DMS114 treated with DMSO at 0.1 percent for 48 hours (cell line): ENCODE results near the gene DCXR.
"Not testable (repeated sequence)": the region's sequence is repeated elsewhere in the genome, so short reads cannot be mapped to it uniquely, and the experiment has no call there.

Source experiments
- DNase-seq: peaks from one replicate; lab custom pipeline; 2025; ENCODE audit not compliant: unreplicated experiment; lab: John Stamatoyannopoulos, UW

DCXR gene

DNA sequence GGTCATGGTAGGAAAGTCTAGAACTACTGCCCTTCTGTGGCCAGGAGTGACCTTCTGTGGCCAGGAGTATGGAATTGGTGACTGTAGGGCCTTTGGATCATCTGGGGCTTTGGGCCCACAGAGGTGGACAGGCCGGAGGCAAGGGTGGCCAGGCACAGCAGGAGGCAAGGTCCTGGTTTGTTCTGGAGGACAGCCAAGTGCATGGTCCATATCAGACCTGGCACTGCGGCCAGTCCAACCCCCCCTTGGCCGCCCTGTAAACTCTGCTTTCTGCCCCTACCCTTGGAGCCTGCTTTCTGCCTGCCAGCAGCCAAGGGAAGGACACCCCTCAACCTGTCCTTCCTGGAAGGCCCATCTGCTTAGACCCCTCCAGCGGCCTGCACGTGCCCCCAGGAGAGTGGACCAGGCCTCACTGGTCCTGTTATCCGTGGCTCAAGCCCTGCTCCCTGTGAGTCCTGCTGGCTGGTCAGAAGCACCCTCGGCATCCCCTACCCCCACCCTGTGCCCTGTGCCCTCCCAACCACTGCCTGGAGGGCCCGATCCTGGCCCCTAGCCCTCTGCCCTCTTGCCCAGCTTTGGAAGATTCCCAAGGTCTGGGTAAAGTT is 2.3 kb upstream of the DCXR start:
- no peak for DNase-seq

DNA sequence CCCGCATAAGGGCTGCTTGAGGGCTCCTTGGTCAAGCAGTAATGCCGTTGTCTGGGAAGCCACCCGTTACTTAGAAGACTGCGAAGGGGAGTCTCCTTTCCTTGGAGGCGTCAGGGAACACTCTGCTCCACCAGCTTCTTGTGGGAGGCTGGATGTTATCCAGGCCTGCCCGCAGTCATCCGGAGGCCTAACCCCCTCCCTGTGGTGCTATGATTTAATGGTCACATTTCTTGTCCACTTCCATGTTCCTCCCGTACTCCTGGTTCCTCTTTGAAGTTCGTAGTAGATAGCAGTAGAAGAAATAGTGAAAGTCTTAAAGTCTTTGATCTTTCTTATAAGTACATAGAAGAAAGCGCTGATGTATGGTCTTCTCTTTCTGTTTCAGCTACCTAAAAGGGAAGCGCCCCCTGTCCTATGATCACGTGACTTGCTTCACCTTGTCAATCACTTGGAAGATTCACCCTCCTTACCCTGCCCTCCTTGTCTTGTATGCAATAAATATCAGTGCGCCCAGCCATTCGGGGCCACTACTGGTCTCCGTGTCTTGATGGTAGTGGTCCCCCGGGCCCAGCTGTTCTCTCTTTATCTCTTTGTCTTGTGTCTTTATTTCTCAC is 1.4 kb upstream of the DCXR start:
- DNase-seq: not testable (repeated sequence)

DNA sequence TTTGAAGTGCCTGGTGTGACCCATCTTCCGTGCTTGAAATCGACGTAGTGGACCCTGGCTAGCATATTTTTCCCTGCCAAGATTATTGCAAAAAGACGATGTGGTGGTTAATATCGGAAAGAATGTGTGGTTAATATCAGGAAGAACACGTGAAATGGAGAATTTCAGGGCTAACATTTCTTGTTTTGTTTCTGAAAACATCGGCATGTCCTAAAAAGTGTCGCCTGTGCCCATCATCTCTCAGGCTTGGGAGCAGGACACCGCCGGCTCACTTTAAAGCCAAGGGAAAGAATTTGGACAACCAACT is 345 bp upstream of the DCXR start:
- DNase-seq: no peak

DNA sequence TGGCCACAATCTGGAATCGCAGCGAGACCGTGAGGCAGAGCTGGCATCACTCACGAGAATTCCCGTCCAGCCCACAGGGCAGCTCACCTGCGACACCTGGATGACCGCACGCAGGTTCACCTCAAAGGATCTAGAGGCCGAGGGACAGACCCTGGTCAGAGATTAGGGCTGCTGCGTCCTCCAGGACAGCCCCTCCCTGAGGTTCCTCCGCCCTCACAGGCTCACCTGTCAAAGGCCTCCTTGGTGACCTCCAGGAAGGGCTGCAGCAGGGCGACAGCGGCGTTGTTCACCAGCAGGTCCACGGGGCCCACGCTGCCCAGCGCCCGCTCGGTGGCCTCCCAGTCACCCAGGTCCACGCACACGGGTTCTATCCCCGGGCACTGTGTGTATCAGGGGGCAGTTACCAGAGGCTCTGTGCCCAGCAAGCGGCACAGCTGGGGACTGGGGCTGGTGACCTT is 834 bp downstream of the DCXR start:
- DNase-seq: no peak

DNA sequence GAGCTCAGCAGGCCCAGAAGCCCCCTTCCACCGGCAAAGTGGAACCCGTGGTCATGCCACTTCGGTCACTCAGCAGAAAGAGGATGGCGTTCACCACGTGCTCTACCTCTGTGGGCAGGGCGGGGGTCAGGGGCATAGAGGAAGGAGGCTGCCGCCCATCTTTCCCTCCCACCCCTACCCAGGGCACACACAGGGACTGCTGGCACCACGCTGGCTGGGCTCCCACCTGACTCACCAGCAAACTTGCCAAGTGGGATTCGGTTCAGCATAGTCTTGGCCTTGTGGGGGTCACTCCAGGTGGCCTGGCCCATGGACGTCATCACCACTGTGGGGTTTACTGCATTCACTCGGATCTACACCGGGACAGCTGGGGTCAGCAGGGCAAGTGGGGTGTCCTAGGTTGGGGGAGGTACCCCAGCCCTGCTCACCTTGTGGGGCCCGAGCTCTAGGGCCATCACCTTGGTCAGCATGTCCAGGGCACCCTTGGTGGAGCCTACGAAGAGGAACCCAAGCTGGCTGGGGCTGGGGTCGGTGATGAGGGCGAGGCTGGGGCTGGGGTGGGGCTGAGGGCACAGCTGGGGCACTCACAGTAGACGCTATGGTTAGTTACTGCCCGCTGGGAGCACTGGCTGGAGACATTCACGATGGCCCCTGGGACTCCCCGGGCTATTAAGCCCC is 1.4 kb downstream of the DCXR start:
- DNase-seq: no peak

DNA sequence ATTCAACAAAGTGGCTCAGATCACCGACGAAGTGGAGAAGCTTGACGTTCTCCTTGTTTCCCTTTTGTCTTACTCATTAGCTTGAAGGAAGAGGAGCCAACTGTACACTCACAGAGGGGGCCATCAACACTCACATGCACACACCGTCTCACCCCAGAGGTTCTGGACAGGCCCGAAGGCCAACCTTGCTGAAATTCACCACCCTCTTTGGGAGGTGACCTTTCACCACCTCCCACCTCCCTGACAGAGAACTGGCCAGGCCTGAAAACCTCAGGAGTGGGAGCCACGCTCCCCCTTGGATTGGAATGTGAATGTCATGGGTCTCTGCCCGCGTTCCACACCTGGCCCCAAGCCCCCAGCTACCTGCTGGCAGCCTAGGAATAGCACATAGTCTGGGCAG is 2.0 kb downstream of the DCXR start:
- no peak for DNase-seq

DNA sequence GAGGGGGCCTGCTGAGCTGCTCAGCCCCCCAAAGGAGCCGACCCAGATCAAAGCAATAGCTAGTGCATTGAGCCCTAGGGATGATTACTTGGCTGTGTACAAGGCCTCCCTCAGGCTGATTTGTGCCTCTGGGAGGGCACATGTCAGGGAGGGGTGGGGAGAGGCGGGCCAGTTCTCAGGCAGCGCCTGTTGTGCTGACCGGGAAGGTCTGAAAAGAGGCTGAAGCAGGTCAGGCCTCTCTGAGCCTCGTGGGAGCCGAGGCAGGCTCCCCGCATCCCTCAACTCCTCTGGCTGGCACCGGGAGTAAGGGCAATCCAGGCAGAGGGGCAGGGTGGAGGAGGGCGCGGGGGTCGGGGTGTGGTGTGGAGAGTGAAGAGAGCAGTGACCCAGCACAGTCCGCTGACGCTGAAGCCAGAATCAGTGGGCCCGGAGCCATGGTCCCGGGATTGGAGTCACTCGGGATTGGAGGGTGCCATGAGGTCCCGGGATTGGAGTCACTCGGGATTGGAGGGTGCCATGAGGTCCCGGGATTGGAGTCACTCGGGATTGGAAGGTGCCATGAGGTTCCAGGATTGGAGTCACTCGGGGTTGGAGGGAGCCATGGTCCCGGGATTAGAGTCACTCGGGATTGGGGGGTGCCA is 3.0 kb downstream of the DCXR start:
- DNase-seq: no peak

DNA sequence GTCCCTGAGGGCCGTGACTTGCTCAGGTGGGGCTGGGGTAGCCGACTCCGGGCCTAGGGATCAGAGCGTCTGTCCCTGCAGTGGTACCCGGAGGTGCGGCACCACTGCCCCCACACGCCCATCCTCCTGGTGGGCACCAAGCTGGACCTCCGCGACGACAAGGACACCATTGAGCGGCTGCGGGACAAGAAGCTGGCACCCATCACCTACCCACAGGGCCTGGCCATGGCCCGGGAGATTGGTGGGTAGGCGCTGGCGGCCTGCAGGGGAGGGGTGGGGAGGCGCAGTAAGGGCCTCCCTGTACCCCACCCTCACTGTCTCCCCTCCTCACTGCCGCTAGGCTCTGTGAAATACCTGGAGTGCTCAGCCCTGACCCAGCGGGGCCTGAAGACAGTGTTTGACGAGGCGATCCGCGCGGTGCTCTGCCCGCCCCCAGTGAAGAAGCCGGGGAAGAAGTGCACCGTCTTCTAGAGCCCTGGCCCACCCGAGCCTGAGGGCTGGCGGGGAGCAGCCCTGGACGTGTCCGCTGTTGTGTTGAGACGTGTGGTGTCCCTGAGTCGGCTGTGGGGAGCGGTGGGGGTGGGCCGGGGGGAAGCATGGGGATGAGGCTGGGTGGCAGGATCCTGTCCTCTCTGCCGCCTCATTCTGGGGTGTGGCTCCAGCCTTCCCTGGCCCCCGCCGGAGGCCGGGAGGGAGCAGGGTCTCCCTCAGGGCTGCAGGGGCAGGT is 4.0 kb downstream of the DCXR start:
- no peak for DNase-seq

DNA sequence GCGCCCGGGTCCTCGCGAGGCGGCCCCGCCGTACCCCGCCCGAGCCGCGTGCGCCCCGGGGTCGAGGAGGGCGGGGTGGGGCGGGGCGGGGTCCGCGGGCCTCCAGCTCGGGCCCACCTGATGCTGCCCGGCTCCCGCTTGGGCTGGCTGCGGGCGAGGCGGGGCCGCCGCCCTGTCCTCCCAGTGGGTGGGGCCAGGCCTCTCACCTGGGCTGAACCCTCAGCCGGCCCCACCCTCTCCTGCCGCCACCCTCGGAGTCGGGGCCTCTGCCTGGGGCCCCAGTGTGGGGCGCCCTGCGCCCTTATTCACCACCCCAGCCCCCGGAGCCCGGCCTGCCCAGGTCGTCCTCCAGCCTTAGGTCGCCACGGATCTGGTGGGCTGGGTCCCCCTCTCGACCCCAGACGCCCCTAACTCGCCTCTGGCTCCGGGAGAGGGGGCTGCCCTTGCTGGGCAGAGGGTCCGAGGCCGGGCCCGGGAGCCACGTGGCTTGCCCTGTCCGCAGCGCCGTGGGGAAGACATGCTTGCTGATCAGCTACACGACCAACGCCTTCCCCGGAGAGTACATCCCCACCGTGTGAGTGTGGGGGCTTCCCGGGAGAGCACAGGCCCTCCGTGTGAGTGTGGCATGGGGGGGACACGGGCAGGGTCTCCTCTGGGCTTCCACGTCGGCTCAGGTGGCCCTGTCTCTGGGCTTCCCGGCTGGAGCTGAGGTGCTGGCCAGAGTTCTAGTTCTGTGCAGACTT is 5.4 kb downstream of the DCXR start:
- no peak for DNase-seq

DNA sequence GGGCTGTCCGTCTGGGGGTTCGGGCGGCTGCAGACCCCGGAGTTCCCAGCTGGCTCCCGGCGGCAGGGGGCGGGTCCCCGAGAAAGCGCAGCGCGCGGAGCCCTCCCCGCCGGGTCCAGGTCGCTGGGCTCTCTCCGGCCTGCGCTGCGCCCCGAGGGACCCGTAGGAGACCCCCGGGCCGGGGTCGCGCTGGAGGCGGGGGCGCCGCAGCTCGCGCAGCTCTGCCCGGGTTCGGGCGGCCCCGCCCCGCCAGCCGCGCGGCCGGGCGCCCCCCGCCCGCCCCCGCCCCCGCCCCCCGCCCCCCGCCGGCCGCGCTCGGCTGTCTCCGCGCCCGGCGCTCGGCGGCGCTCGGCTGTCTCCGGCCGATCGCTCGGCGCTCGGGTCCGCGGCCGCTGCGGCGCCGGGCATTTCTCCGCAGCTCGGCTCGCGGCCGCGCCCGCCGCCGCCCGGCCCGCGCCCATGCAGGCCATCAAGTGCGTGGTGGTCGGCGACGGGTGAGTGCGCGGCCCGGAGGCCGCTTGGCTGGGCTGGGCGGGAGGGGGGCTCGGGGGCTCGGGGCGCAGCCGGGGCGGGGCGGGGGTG is 6.1 kb downstream of the DCXR start, which contains the start of gene RAC3:
RAC3 (plus strand) TSS at position 376 of the 582 bp plus-strand sequence; CDS start at position 460, 84 bp downstream.
- no peak for DNase-seq

DNA sequence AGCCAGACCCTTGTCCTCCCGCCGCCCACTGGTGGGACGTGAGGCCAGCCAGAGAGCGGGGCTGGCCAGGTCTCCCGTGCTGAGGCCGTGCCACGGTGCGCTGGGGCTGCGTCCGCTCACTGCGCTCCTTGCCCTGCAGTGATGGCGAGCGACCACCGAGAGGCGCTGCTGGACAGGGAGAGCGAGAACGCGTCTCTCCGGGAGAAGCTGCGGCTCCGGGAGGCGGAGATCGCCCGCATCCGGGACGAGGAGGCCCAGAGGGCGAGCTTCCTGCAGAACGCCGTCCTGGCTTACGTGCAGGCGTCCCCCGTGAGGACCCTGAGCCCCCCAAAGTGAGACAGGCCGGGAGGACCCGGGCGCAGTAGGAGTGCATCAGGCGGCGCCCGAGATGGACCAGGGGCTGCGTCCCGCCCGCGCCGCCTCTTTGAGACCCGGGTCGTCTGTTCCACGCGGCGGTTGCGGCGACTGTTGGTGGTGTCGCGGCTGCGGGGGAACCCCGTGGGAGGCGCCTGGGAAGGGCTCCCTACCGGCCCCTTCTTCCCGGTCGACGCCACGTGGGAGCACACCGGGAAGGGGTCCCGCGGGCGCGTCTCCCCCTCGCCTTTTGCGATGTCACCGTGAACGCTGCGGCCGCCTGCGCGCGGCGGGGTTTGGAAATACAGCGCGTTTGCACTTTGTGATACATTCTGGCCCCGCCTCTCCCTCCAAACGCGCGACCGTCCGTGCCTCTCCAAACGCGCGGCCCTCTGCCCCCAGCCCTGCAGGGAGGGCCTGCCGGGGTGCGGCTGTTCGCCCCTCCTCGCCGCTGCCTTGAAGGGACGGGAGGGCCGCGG is 6.8 kb downstream of the DCXR start:
- DNase-seq: peak; percentile 36

DNA sequence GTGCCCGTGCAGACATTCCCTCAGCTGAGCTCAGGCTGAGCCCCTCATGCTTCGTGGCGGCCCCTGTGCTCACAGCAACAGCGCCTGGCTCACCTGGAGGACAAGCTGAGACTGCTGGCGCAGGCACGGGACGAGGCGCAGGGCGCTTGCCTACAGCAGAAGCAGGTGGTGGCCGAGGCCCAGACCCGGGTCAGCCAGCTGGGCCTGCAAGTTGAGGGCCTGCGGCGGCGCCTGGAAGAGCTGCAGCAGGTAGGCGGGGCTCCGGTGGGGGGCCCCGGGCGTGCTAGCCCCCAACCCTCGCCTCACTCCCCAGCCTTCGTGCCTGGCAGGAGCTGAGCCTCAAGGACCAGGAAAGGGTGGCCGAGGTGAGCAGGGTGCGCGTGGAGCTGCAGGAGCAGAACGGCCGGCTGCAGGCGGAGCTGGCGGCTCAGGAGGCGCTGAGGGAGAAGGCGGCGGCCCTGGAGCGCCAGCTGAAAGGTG is 7.5 kb downstream of the DCXR start:
- DNase-seq: no peak

DNA sequence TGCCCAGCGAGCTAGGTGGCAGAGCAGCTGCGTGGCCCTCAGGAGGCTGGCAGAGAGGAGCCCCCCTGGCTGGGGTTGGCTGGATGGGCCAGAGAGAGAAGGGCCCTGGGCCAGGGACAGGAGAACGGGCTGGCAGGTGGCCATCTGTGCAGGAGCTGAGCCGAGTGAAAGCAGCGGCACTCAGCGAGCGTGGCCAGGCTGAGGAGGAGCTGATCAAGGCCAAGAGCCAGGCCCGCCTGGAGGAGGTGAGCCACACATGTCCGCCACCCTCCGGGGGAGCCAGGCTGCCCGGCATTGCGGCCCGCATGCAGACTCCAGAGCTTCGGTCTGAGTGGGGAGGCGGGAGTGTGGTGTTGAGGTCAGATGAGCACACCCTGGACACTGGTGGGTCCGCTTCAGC is 8.1 kb downstream of the DCXR start:
- no peak for DNase-seq

DNA sequence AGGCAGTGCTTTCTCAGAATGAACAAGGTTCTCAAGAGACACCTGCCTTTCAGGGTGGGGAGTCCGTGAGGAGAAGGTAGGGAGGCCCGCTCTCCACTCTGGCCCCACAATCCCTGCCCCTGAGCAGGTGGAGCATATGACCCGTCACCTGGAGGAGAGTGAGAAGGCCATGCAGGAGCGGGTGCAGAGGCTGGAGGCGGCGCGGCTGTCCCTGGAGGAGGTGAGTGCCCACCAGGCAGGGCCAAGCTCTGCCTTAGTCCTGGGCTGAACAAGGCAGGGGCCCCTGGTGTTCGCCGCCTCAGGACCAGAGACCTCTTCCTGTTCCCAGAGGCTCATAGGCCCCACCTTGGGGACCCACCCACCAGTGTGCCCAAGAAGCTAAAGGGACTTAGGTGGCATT is 8.5 kb downstream of the DCXR start:
- no peak for DNase-seq

DNA sequence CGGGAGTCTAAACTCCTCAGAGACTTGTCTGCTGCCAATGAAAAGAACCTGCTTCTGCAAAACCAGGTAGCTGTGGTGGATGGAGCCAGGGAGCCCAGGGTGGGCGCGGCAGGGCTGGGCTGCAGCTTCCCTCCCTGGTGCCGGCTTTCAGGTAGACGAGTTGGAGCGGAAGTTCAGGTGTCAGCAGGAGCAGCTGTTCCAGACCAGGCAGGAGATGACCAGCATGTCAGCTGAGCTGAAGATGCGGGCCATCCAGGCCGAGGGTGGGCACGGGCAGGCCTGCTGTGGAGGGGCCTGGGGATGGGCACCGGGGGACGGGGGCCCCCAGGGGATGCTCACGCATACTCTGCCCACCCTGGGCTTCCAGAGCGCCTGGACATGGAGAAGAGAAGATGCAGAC is 9.3 kb downstream of the DCXR start:
- no peak for DNase-seq

DNA sequence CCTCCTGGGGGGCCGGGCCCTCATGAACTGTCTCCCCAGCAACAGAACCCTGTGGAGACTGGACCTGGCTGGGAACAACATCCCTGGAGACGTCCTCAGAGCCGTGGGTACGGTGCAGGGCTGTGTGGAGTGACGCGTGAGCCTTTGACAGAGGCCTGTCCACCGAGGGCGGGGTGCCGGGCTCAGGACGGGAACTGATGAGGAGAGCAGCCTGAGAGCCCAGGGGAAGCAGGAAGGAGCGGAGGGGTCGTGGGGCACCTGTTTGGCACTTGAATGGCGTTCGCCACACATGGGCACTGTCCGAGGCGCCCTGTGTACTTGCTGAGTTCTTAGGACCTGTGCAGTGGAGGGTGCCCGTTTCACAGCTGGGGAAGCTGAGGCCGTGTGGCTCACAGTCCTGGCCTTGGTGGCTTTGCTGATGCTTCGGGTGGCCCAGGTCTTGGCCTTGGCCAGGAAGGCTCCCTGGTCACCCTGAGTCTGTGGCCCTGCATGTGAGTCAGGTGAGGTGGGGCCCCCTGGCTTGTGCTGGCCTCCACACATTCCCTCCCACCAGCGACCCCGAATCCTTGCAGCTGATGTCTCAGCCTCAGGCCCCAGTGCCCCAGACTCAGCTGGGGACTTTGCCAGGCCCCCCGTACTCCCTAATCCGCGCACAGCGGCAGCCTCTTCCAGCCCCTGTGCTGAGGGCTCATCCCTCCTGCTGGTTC is 11.9 kb downstream of the DCXR start:
- DNase-seq: no peak

DNA sequence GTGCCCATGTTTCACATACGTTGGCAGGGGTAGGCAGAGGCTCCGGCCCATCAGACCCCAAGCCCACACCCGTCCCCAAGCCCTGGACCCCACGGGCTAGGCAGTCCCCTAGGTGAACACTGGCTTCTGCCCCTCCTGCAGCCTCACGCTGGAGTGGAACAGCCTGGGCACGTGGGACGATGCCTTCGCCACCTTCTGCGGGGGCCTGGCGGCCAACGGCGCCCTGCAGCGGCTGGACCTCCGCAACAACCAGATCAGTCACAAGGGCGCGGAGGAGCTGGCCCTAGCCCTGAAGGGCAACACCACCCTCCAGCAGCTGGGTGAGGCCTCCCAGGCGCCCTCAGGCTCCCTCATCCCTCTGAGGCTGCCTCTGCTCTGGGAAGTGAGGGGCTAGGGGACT is 12.6 kb downstream of the DCXR start:
- no peak for DNase-seq

DNA sequence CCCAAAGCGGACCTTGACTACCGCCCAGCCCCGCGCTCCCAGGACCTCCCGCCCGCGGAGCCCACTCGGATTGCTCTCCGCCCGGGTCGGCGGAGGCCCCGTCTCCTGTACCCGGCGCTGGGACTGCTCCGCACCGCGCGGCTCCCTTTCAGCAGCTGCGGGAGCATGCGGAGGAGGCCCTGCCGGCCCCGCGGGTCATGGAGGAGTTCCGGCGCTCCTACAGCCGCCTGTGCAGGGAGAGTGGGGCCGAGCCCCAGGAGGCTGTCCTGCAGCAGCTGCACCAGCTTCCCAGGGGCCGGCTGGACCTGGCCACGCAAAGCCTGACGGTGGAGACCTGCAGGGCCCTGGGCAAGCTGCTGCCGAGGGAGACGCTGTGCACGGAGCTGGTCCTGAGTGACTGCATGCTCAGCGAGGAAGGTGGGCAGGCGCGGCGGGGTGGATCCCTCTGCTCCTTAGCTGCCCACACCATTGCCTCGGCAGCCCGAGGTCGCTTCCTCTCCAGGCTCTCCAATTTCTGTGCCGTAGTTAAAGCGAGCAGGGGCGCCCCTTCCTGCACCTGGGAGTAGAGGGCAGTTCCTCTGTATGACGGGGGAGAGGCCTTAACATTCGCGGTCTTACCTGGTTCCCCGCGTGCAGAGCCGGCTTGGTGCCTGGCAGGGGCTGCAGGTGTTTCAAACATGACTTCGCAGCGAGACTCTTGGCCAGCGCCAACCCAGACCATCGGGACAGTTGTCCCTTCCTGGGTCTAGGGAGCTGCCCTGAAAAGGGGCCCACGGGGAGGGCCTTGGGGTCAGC is 13.9 kb downstream of the DCXR start:
- DNase-seq: no peak
